Neural progenitor cell (in vitro differentiated cells): ENCODE measurements around the gene PEAR1. TPM values are rescaled to one million over a fixed set of nuclear protein-coding genes. Genes with fewer than 3 reads are reported as not detected.

Experiments
- DNase-seq: peaks from one replicate; pipeline ENCODE4 v3.0.0-alpha.2; 2016; ENCODE audit warnings: low spot score
- H2AFZ ChIP-seq: fragments of 200-600 bp; sonication (generic); replicated peaks from 2 replicates; pipeline ENCODE4 v1.6.1; 2016; ENCODE audit warnings: antibody characterized with exemption
- H3F3A ChIP-seq: fragments of 200-600 bp; sonication (generic); 2 replicates; pipeline ENCODE4 v1.6.1; 2016; ENCODE audit warnings: antibody characterized with exemption, low read depth
- H3K27ac ChIP-seq: fragments of 200-600 bp; sonication (generic); 2 replicates; pipeline ENCODE4 v1.5.1; 2016; ENCODE audit warnings: mild to moderate bottlenecking
- H3K27me3 ChIP-seq: fragments of 200-600 bp; sonication (generic); 2 replicates; pipeline ENCODE4 v1.6.1; 2016; ENCODE audit warnings: mild to moderate bottlenecking, moderate library complexity
- H3K36me3 ChIP-seq: fragments of 200-600 bp; sonication (generic); 2 replicates; pipeline ENCODE4 v1.5.1; 2016
- H3K4me1 ChIP-seq: fragments of 200-600 bp; sonication (generic); 2 replicates; pipeline ENCODE4 v1.6.1; 2016; ENCODE audit warnings: mixed run types
- H3K4me2 ChIP-seq: fragments of 200-600 bp; sonication (generic); 2 replicates; pipeline ENCODE4 v1.6.1; 2016
- H3K4me3 ChIP-seq: fragments of 200-600 bp; sonication (generic); 2 replicates; pipeline ENCODE4 v1.5.1; 2016
- H3K79me2 ChIP-seq: fragments of 200-600 bp; sonication (generic); 2 replicates; pipeline ENCODE4 v1.6.1; 2016; ENCODE audit warnings: low read depth
- H3K9ac ChIP-seq: fragments of 200-600 bp; sonication (generic); 2 replicates; pipeline ENCODE4 v1.6.1; 2016
- H3K9me3 ChIP-seq: fragments of 200-600 bp; sonication (generic); 2 replicates; pipeline ENCODE4 v1.5.1; 2016; ENCODE audit warnings: low read depth
- H4K20me1 ChIP-seq: fragments of 200-600 bp; sonication (generic); 2 replicates; pipeline ENCODE4 v1.6.1; 2016; ENCODE audit warnings: low read depth
- H3K27ac Mint-ChIP-seq: 3 replicates; pipeline ENCODE4 v1.8.0; 2021; ENCODE audit warnings: mixed read lengths
- H3K27me3 Mint-ChIP-seq: 2 replicates; pipeline ENCODE4 v1.8.0; 2022; ENCODE audit warnings: low read depth, mild to moderate bottlenecking, inconsistent platforms, moderate library complexity, mixed read lengths; ENCODE audit not compliant: insufficient read depth
- H3K36me3 Mint-ChIP-seq: 3 replicates; pipeline ENCODE4 v1.8.0; 2021; ENCODE audit warnings: mixed read lengths
- H3K4me1 Mint-ChIP-seq: 3 replicates; pipeline ENCODE4 v1.8.0; 2021; ENCODE audit warnings: mixed read lengths
- H3K4me3 Mint-ChIP-seq: 3 replicates; pipeline ENCODE4 v1.8.0; 2021; ENCODE audit warnings: mild to moderate bottlenecking, moderate library complexity, mixed read lengths
- H3K9me3 Mint-ChIP-seq: 3 replicates; pipeline ENCODE4 v1.8.0; 2020; ENCODE audit warnings: mixed read lengths
- EZH2 ChIP-seq: fragments of 200-600 bp; sonication (generic); IDR thresholded peaks from 2 replicates; pipeline ENCODE4 v1.6.1; 2017; ENCODE audit warnings: antibody characterized with exemption, mild to moderate bottlenecking, moderate library complexity
- EZH2phosphoT487 ChIP-seq: fragments of 200-600 bp; sonication (generic); IDR thresholded peaks from 2 replicates; pipeline ENCODE4 v1.6.1; 2017; ENCODE audit warnings: antibody characterized with exemption
- total RNA-seq: library from RNA; depleted of rRNA; stranded (reverse); fragments of >200 nt; gene quantifications from 2 replicates; pipeline ENCODE4 v1.2.3, GENCODE V29; 2015; ENCODE audit warnings: low replicate concordance
- TF ChIP-seq, protein P1 (sequence below): fragments of 200-600 bp; sonication (generic); IDR thresholded peaks from 2 replicates; pipeline ENCODE4 v1.5.1; 2017; ENCODE audit warnings: antibody characterized with exemption, mild to moderate bottlenecking

The PEAR1 gene
- total RNA-seq, 1 donor from 2014 or later, result not detected

DNA sequence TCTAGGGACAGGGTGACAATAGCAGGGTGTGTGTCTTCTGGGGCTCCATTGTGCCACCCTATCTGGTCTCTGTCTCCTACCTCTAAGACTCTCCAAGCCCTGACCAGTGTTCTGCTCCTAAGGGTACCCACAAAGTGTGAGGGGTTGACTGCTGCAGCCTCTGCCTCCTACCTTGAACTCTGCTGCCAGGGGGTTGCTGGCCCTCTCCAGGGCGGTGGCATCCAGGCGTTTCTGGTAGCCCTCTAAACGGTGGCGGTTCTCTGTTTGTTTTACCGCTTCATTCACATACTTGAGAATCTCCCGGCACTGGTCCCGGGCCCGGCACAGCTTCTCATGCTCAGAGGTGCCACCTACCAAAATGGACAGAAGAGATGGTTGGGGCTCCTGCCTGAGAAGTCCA is 51.3 kb downstream of the PEAR1 start:
- Histone ChIP-seq H2AFZ (no peak overlapping the region), H3K36me3 (no peaks in the 10 kb centered on the region)
- H3K36me3 Mint-ChIP-seq, result peaks cover 69% of the 10 kb centered on the region

DNA sequence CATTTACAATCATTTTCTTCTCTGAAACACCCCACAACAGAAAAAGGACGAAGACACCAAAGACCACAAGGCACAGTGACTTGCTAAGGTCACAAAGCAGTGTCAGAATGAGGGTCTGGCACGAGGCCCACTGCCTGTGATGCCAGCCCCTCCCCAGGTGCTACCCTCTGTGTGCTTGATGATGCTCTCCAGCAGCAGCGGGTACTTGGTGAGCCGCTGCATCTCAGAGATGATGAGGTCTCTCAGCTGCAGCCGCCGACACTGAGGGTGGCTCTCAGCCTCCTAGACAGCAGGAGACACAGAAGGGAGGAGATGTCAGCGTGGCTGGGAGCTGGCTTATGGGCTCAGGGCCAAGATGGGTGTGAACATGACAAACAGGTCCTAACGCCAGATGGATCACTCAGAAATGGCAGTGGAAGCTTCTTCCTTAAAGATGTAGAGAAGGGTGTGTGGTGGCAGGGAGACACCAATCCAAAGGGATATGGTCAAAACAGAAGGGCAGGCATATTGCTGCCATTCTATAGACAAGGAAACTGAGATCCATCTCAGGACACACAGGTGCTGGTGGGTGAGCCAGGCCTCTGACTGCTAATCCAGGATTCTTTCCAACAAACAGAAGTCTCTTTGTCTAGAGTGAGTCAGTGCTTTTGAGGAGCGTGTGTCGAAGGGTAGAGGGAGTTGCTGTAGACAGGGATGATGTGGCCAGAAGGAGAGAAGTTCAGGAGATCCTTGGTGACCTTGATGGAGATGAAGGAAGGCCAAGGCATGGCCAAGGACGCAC is 52.6 kb downstream of the PEAR1 start:
- Histone ChIP-seq H3K9ac (no peak overlapping the region), H3K4me2 (no peak overlapping the region), H4K20me1 (peaks cover 9% of the 10 kb centered on the region), H3K9me3 (no peaks in the 10 kb centered on the region), H3F3A (peaks cover 9% of the 10 kb centered on the region), H2AFZ (no peak overlapping the region), H3K79me2 (no peaks in the 10 kb centered on the region), H3K4me3 (no peak overlapping the region), H3K4me1 (peaks cover 11% of the 10 kb centered on the region), H3K27ac (no peak overlapping the region), H3K36me3 (no peaks in the 10 kb centered on the region), H3K27me3 (no peaks in the 10 kb centered on the region)
- TF ChIP-seq EZH2, result no peak
- peaks cover 3% of the 10 kb centered on the region for H3K27me3 Mint-ChIP-seq
- H3K4me3 Mint-ChIP-seq, result no peak overlapping the region
- H3K36me3 Mint-ChIP-seq, result peaks cover 64% of the 10 kb centered on the region
- peaks cover 3% of the 10 kb centered on the region for H3K4me1 Mint-ChIP-seq
- no peak for DNase-seq
- H3K9me3 Mint-ChIP-seq, result no peaks in the 10 kb centered on the region
- no peak overlapping the region for H3K27ac Mint-ChIP-seq

More for the DNA sequence above, 51.3 kb downstream of the PEAR1 start:
- H3K4me2 ChIP-seq, result no peak overlapping the region
- DNase-seq, result no peak
- H3K4me1 ChIP-seq, result peaks cover 10% of the 10 kb centered on the region
- no peak overlapping the region for H3K27ac Mint-ChIP-seq
- no peaks in the 10 kb centered on the region for H3K79me2 ChIP-seq
- no peak overlapping the region for H3K4me3 ChIP-seq
- no peaks in the 10 kb centered on the region for H3K9me3 Mint-ChIP-seq
- H3F3A ChIP-seq, result peaks cover 8% of the 10 kb centered on the region
- no peak for TF ChIP-seq EZH2phosphoT487
- TF ChIP-seq EZH2, result no peak
- TF ChIP-seq, protein P1, sequence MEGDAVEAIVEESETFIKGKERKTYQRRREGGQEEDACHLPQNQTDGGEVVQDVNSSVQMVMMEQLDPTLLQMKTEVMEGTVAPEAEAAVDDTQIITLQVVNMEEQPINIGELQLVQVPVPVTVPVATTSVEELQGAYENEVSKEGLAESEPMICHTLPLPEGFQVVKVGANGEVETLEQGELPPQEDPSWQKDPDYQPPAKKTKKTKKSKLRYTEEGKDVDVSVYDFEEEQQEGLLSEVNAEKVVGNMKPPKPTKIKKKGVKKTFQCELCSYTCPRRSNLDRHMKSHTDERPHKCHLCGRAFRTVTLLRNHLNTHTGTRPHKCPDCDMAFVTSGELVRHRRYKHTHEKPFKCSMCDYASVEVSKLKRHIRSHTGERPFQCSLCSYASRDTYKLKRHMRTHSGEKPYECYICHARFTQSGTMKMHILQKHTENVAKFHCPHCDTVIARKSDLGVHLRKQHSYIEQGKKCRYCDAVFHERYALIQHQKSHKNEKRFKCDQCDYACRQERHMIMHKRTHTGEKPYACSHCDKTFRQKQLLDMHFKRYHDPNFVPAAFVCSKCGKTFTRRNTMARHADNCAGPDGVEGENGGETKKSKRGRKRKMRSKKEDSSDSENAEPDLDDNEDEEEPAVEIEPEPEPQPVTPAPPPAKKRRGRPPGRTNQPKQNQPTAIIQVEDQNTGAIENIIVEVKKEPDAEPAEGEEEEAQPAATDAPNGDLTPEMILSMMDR, result no peak
- H4K20me1 ChIP-seq, result peaks cover 9% of the 10 kb centered on the region
- no peak overlapping the region for H3K4me3 Mint-ChIP-seq
- no peak overlapping the region for H3K27ac ChIP-seq
- H3K9me3 ChIP-seq, result no peaks in the 10 kb centered on the region
- no peak overlapping the region for H3K9ac ChIP-seq
- peaks cover 3% of the 10 kb centered on the region for H3K4me1 Mint-ChIP-seq
- no peaks in the 10 kb centered on the region for H3K27me3 ChIP-seq
- H3K27me3 Mint-ChIP-seq, result peaks cover 3% of the 10 kb centered on the region

DNA sequence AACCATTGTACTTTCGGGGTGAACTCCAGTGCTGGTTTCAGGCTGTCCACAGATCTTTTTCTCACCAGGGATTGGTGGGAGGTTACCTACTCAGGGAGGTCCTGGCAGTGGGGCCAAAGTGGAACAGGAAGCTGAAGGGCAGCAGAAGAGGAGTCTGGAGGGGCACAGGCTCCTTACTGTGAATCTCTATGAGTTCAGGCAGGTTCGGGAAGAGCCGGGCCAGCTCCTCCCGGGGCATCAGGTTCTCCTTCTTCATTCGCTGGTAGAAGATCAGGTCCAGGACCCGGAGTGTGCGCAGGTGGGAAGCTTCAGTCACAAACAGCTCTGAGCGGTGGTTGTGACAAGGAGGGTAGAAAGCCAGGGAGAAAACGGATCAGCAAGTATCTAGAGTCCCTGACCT is 53.6 kb downstream of the PEAR1 start:
- H3K27me3 ChIP-seq, result no peaks in the 10 kb centered on the region
- no peak overlapping the region for H3K4me3 ChIP-seq
- no peaks in the 10 kb centered on the region for H3K9me3 ChIP-seq
- peaks cover 3% of the 10 kb centered on the region for H3K27me3 Mint-ChIP-seq
- no peak for TF ChIP-seq EZH2
- no peak for TF ChIP-seq EZH2phosphoT487
- TF ChIP-seq, protein P1, result no peak
- H3K4me3 Mint-ChIP-seq, result no peak overlapping the region
- no peaks in the 10 kb centered on the region for H3K79me2 ChIP-seq
- peaks cover 11% of the 10 kb centered on the region for H3K4me1 ChIP-seq
- H2AFZ ChIP-seq, result no peak overlapping the region
- no peaks in the 10 kb centered on the region for H3K36me3 ChIP-seq
- peaks cover 9% of the 10 kb centered on the region for H3F3A ChIP-seq
- H4K20me1 ChIP-seq, result peaks cover 9% of the 10 kb centered on the region
- H3K36me3 Mint-ChIP-seq, result peaks cover 69% of the 10 kb centered on the region
- H3K9ac ChIP-seq, result no peak overlapping the region
- H3K4me2 ChIP-seq, result no peak overlapping the region
- DNase-seq, result no peak
- peaks cover 3% of the 10 kb centered on the region for H3K4me1 Mint-ChIP-seq
- H3K9me3 Mint-ChIP-seq, result no peaks in the 10 kb centered on the region
- no peak overlapping the region for H3K27ac ChIP-seq
- no peak overlapping the region for H3K27ac Mint-ChIP-seq

DNA sequence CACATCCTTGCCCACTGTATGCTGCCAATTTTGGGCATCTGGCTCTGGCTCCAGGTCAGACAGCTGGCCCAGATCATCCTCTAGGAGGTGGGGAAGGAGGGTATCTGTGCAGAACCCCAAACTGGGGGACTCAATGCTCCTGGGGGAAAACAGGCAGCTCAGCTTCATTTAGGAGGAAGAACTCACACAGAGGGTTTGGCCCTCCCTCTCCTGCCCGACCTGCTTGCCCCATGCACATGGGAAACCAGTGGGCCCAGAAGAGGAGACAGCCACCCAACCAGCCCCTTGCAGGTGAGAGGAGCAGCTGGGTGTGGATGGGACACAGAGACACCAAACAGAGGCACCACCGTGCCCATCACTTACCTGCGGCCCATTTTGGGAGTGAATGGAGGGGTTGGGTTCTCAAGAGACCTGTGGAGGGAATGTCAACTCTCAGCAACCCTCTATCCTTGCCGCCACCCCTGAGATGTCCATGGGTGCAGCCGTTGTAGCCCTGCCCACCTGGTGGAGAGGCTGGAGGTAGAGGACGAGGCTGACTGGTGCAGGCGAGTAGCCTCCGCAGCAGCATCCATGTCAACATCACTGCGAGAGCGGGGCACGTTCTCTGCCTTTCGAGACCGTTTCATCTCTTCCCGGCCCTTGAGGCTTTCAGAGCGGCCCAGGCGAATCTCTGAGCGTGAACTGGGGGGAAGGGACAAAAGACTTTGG is 54.5 kb downstream of the PEAR1 start:
- TF ChIP-seq EZH2phosphoT487 (no peak), EZH2 (no peak)
- TF ChIP-seq, protein P1, result no peak
- Histone ChIP-seq H3F3A (peaks cover 9% of the 10 kb centered on the region), H3K4me2 (no peak overlapping the region), H3K9ac (no peak overlapping the region), H3K4me1 (peaks cover 11% of the 10 kb centered on the region), H3K9me3 (no peaks in the 10 kb centered on the region), H3K27ac (no peak overlapping the region), H3K27me3 (no peaks in the 10 kb centered on the region), H3K79me2 (no peaks in the 10 kb centered on the region), H3K36me3 (no peaks in the 10 kb centered on the region), H2AFZ (no peak overlapping the region), H3K4me3 (no peak overlapping the region), H4K20me1 (peaks cover 9% of the 10 kb centered on the region)
- DNase-seq, result no peak
- Mint-ChIP-seq H3K36me3 (peaks cover 67% of the 10 kb centered on the region), H3K27ac (no peak overlapping the region), H3K27me3 (peaks cover 3% of the 10 kb centered on the region), H3K4me1 (peaks cover 3% of the 10 kb centered on the region), H3K9me3 (no peaks in the 10 kb centered on the region), H3K4me3 (no peak overlapping the region)
